Upper lobe of left lung (tissue), 6 donors: ENCODE data around the gene RAPGEF2. TPM values are rescaled to one million over a fixed set of nuclear protein-coding genes. Genes with fewer than 3 reads are reported as not detected.

Experiments used
- ATAC-seq, 2 donors: fragments of 200-7000 bp; cut with Tn5 transposase; one replicate each; pipeline ENCODE4 v1.9.1; 2022; ENCODE audit warnings: mild to moderate bottlenecking in 2 of 2, moderate library complexity in 2 of 2; ENCODE audit not compliant: low FRiP score in 2 of 2
- DNase-seq, 2 donors: peaks; one replicate each; pipeline ENCODE4 v3.0.0-alpha.2; 2019 to 2020
- H3K27ac ChIP-seq, 4 donors: fragments of 200-600 bp; sonication (generic); one replicate each; pipeline ENCODE4 v1.5.1; 2016 to 2019
- H3K27me3 ChIP-seq, 4 donors: fragments of 200-600 bp; sonication (generic); one replicate each; pipeline ENCODE4 v1.5.1; 2017 to 2019
- H3K36me3 ChIP-seq, 4 donors: fragments of 200-600 bp; sonication (generic); one replicate each; pipeline ENCODE4 v1.5.1; 2016 to 2019
- H3K4me1 ChIP-seq, 4 donors: fragments of 200-600 bp; sonication (generic); one replicate each; pipeline ENCODE4 v1.5.1; 2018 to 2019
- H3K4me3 ChIP-seq, 4 donors: fragments of 200-600 bp; sonication (generic); one replicate each; pipeline ENCODE4 v1.5.1; 2017 to 2019; ENCODE audit warnings: mild to moderate bottlenecking in 2 of 4, moderate library complexity in 1 of 4
- H3K9me3 ChIP-seq, 4 donors: fragments of 200-600 bp; sonication (generic); one replicate each; pipeline ENCODE4 v1.5.1; 2018 to 2019
- EP300 ChIP-seq, 4 donors: sonication (generic); formaldehyde crosslinking; IDR thresholded peaks; one replicate each; pipeline ENCODE4 v1.5.1; 2017; ENCODE audit warnings: antibody characterized with exemption in 4 of 4, control low read depth in 2 of 4
- POLR2A ChIP-seq, 4 donors: fragments of 450-650 bp; IDR thresholded peaks; one replicate each; pipeline ENCODE4 v1.5.1; 2016 to 2017; ENCODE audit warnings: antibody characterized with exemption in 4 of 4, mild to moderate bottlenecking in 2 of 4
- POLR2AphosphoS5 ChIP-seq, 2 donors: sonication (generic); formaldehyde crosslinking; IDR thresholded peaks; one replicate each; pipeline ENCODE4 v1.5.1; 2017; ENCODE audit warnings: antibody characterized with exemption in 2 of 2
- WGBS, 2 donors: methylation state at CpG; one replicate each; pipeline ENCODE4 v1.1.5; 2017 to 2018; 5-methylcytosine and 5-hydroxymethylcytosine counted together
- total RNA-seq, 6 donors: library from RNA; depleted of rRNA in 4 of 6; stranded (reverse); fragments of >200 nt in 4 of 6; gene quantifications; one replicate each; pipeline versions ENCODE4 v1.1.0 to v1.2.1, GENCODE V29; 2016 to 2021
- TF ChIP-seq, protein P1 (sequence below), 6 experiments: fragments of 450-650 bp in 4 of 6; fragments of 200-600 bp in 2 of 6; sonication (generic) in 2 of 6; IDR thresholded peaks; one replicate each; pipeline ENCODE4 v1.5.1; 2016 to 2019; ENCODE audit warnings: antibody characterized with exemption in 6 of 6
- donor health status: DM: no; HTN: no; CAD: no; lungs with moderate emphysema.
- donor health status: DM: no; HTN: yes; CAD: no; lungs with severe emphysema.

The RAPGEF2 gene
- total RNA-seq, 6 donors from 2014 or later: 53.3 to 122 (median 66.3) TPM

DNA sequence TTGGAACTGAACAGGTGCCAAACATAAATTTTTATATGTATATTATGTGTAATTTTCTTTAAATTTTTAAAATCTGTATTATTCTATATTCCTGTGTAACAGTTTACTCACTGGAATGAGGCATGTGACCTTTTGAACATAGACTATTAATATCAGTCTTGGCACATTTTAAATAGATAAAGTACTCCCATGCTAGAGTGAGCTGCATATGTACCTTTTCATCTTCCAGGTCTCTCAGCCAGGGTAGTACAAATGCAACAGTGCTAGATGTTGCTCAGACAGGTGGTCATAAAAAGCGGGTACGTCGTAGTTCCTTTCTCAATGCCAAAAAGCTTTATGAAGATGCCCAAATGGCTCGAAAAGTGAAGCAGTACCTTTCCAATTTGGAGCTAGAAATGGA, 242.0 kb downstream of the RAPGEF2 start:
- no peak for ATAC-seq
- H3K9me3 ChIP-seq: no peaks in the 10 kb centered on the region
- TF ChIP-seq EP300 (IDR thresholded peaks at IDR 0.05): no peak
- TF ChIP-seq, protein P1, sequence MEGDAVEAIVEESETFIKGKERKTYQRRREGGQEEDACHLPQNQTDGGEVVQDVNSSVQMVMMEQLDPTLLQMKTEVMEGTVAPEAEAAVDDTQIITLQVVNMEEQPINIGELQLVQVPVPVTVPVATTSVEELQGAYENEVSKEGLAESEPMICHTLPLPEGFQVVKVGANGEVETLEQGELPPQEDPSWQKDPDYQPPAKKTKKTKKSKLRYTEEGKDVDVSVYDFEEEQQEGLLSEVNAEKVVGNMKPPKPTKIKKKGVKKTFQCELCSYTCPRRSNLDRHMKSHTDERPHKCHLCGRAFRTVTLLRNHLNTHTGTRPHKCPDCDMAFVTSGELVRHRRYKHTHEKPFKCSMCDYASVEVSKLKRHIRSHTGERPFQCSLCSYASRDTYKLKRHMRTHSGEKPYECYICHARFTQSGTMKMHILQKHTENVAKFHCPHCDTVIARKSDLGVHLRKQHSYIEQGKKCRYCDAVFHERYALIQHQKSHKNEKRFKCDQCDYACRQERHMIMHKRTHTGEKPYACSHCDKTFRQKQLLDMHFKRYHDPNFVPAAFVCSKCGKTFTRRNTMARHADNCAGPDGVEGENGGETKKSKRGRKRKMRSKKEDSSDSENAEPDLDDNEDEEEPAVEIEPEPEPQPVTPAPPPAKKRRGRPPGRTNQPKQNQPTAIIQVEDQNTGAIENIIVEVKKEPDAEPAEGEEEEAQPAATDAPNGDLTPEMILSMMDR (IDR thresholded peaks at IDR 0.05): no peak
- no peak for TF ChIP-seq POLR2A (IDR thresholded peaks at IDR 0.05)
- no peak for TF ChIP-seq POLR2AphosphoS5 (IDR thresholded peaks at IDR 0.05)
- H3K4me3 ChIP-seq: no peak overlapping the region
- H3K27me3 ChIP-seq: no peaks in the 10 kb centered on the region
- peaks cover 5 to 82% (median 49%) of the 10 kb centered on the region in 4 donors for H3K36me3 ChIP-seq
- no peak for DNase-seq
- no peak overlapping the region for H3K27ac ChIP-seq
- H3K4me1 ChIP-seq: no peaks in the 10 kb centered on the region
- WGBS, 2 donors: 95 to 99% methylated on average over 4 of the region's 4 CpGs

DNA sequence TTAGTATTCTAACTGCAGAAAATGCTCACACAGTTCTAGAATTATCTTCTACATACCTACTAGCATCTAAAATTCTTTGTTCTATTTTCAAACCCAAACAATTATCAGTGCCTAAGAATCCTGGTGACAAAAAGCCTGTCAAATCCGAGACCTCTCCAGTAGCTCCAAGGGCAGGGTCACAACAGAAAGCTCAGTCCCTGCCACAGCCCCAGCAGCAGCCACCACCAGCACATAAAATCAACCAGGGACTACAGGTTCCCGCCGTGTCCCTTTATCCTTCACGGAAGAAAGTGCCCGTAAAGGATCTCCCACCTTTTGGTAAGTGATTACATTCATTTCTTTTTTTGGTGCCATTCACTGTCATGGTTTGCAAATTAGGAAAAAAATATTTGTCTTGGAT, 243.8 kb downstream of the RAPGEF2 start:
- H3K4me3 ChIP-seq: no peak overlapping the region
- no peak overlapping the region for H3K27ac ChIP-seq
- DNase-seq: no peak
- peaks cover 5 to 83% (median 51%) of the 10 kb centered on the region in 4 donors for H3K36me3 ChIP-seq
- TF ChIP-seq, protein P1 (IDR thresholded peaks at IDR 0.05): no peak
- TF ChIP-seq POLR2A (IDR thresholded peaks at IDR 0.05): no peak
- no peak for TF ChIP-seq EP300 (IDR thresholded peaks at IDR 0.05)
- TF ChIP-seq POLR2AphosphoS5 (IDR thresholded peaks at IDR 0.05): no peak
- no peaks in the 10 kb centered on the region for H3K27me3 ChIP-seq
- 97 to 99% methylated on average over 5 of the region's 5 CpGs for WGBS, 2 donors
- ATAC-seq: no peak
- no peaks in the 10 kb centered on the region for H3K9me3 ChIP-seq
- H3K4me1 ChIP-seq: no peaks in the 10 kb centered on the region

DNA sequence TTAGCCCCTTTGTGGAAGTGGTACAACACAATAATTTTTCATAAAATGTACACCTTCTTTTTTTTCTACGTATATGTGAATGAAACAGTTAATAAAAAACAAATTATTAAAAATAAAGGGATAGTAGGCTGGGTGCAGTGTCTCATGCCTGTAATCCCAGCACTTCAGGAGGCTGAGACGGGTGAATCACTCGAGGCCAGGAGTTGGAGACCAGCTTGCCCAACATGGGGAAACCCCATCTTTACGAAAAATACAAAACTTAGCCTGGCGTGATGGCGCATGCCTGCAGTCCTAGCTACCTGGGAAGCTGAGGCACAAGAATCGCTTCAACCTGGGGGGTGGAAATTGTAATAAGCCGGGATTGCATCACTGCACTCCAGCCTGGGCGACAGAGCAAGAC, 244.9 kb downstream of the RAPGEF2 start:
- TF ChIP-seq, protein P1 (IDR thresholded peaks at IDR 0.05): no peak
- no peak for TF ChIP-seq EP300 (IDR thresholded peaks at IDR 0.05)
- no peak for TF ChIP-seq POLR2A (IDR thresholded peaks at IDR 0.05)
- TF ChIP-seq POLR2AphosphoS5 (IDR thresholded peaks at IDR 0.05): no peak

DNA sequence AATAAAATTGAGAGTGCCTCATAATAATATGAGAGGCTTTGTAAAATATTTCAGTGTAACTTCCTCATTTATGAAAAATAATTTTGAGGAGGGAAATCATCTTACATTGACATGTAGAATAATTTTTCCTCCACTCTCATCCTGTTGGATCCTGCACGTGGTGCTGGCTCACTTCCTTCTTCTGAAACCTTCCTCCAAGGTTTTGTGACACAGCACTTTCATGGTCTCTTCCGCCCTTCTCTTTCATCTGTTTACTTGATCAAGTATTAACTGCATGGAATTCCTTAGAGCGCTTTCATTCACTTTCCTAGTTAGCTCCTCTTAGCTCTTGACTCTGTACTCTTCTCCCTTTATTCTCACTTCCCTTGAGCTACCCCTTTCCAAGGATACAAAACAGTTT, 246.5 kb downstream of the RAPGEF2 start:
- 57 to 80% methylated on average over 3 of the region's 3 CpGs for WGBS, 2 donors
- Histone ChIP-seq H3K27ac (peak overlapping the region in 1 of 4 donors; percentile 34), H3K4me1 (no peaks in the 10 kb centered on the region), H3K9me3 (no peaks in the 10 kb centered on the region), H3K36me3 (peaks cover 16 to 83% (median 51%) of the 10 kb centered on the region in 4 donors), H3K27me3 (no peaks in the 10 kb centered on the region), H3K4me3 (no peak overlapping the region)
- ATAC-seq: no peak
- no peak for DNase-seq
- TF ChIP-seq, protein P1 (IDR thresholded peaks at IDR 0.05): no peak
- no peak for TF ChIP-seq POLR2A (IDR thresholded peaks at IDR 0.05)

More for the DNA sequence above, 244.9 kb downstream of the RAPGEF2 start:
- no peaks in the 10 kb centered on the region for H3K27me3 ChIP-seq
- DNase-seq (no peak), ATAC-seq (no peak)
- no peak overlapping the region for H3K27ac ChIP-seq
- 93 to 95% methylated on average over 9 of the region's 9 CpGs for WGBS, 2 donors
- no peaks in the 10 kb centered on the region for H3K9me3 ChIP-seq
- H3K36me3 ChIP-seq: peaks cover 8 to 83% (median 51%) of the 10 kb centered on the region in 4 donors
- no peaks in the 10 kb centered on the region for H3K4me1 ChIP-seq
- no peak overlapping the region for H3K4me3 ChIP-seq

DNA sequence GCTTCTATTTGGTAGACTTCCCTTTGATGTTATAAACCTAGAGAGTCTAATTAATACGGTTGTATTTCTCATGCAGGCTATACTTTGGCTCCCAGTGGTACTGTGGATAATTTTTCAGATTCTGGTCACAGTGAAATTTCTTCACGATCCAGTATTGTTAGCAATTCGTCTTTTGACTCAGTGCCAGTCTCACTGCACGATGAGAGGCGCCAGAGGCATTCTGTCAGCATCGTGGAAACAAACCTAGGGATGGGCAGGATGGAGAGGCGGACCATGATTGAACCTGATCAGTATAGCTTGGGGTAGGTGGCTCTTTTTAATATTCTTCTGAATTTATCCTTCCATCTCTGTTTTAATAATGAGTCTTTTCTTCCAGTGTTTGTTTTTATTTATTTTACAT, 249.7 kb downstream of the RAPGEF2 start:
- Histone ChIP-seq H3K36me3 (peaks cover 22 to 89% (median 52%) of the 10 kb centered on the region in 4 donors), H3K27me3 (no peaks in the 10 kb centered on the region), H3K4me3 (no peak overlapping the region), H3K4me1 (no peaks in the 10 kb centered on the region), H3K27ac (no peak overlapping the region), H3K9me3 (no peaks in the 10 kb centered on the region)
- DNase-seq (no peak), ATAC-seq (no peak)
- 78 to 85% methylated on average over 7 of the region's 7 CpGs for WGBS, 2 donors
- TF ChIP-seq POLR2A (IDR thresholded peaks at IDR 0.05) (no peak), POLR2AphosphoS5 (IDR thresholded peaks at IDR 0.05) (no peak), EP300 (IDR thresholded peaks at IDR 0.05) (no peak)
- TF ChIP-seq, protein P1 (IDR thresholded peaks at IDR 0.05): no peak
